OCI-LY1 (cell line): ENCODE data around the gene RAPGEF6.

Source experiments
- EZH2 ChIP-seq: fragments of 200-600 bp; sonication (generic), shearing (Covaris generic); IDR thresholded peaks from 2 replicates; pipeline ENCODE4 v1.8.0; 2017; ENCODE audit warnings: borderline replicate concordance, mixed run types, mild to moderate bottlenecking, antibody characterized with exemption, low read length, moderate library complexity, mixed read lengths
- TF ChIP-seq, protein P1 (sequence below): fragments of 200-600 bp; sonication (generic), shearing (Covaris generic); IDR thresholded peaks from 2 replicates; pipeline ENCODE4 v1.5.1; 2017; ENCODE audit warnings: mild to moderate bottlenecking, antibody characterized with exemption, low read length, moderate library complexity, mixed read lengths

DNA sequence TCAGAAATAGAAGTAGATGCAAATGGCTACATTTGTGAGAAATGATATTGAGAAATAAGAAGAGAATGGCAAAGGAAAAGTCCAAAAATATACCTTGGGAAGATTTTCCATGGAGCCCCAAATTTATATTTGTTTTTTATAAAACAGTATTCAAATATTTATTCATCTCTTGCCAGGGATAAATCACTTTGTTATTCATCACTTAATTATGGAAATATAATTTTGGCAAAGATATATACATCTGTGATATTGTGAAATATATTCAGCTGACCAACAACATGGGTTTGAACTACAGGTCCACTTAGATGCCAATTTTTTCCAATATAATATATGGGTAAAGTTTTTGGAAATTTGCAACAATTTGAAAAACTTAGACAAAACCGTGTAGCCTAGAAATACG lies 19.7 kb upstream of the RAPGEF6 start:
- TF ChIP-seq, protein P1, sequence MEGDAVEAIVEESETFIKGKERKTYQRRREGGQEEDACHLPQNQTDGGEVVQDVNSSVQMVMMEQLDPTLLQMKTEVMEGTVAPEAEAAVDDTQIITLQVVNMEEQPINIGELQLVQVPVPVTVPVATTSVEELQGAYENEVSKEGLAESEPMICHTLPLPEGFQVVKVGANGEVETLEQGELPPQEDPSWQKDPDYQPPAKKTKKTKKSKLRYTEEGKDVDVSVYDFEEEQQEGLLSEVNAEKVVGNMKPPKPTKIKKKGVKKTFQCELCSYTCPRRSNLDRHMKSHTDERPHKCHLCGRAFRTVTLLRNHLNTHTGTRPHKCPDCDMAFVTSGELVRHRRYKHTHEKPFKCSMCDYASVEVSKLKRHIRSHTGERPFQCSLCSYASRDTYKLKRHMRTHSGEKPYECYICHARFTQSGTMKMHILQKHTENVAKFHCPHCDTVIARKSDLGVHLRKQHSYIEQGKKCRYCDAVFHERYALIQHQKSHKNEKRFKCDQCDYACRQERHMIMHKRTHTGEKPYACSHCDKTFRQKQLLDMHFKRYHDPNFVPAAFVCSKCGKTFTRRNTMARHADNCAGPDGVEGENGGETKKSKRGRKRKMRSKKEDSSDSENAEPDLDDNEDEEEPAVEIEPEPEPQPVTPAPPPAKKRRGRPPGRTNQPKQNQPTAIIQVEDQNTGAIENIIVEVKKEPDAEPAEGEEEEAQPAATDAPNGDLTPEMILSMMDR: no peak
- TF ChIP-seq EZH2: no peak
